Activated naive CD8-positive, alpha-beta T cell treated with anti-CD3 and anti-CD28 coated beads for 36 hours (primary cell): ENCODE measurements around the gene ZNF469. TPM values are rescaled to one million over a fixed set of nuclear protein-coding genes. Genes with fewer than 3 reads are reported as not detected.

Source experiments
- DNase-seq: peaks from one replicate; pipeline ENCODE4 v3.0.0; 2021
- H3K27ac Mint-ChIP-seq: one replicate; pipeline ENCODE4 v1.8.0; 2022; ENCODE audit warnings: mild to moderate bottlenecking, moderate library complexity, mixed read lengths
- H3K27me3 Mint-ChIP-seq: one replicate; pipeline ENCODE4 v1.8.0; 2022; ENCODE audit warnings: mild to moderate bottlenecking, mixed read lengths
- H3K36me3 Mint-ChIP-seq: one replicate; pipeline ENCODE4 v1.8.0; 2021; ENCODE audit warnings: mild to moderate bottlenecking, mixed read lengths
- H3K4me1 Mint-ChIP-seq: one replicate; pipeline ENCODE4 v1.8.0; 2021; ENCODE audit warnings: mixed read lengths
- H3K4me3 Mint-ChIP-seq: one replicate; pipeline ENCODE4 v1.8.0; 2022; ENCODE audit warnings: mild to moderate bottlenecking, moderate library complexity, mixed read lengths
- H3K9me3 Mint-ChIP-seq: one replicate; pipeline ENCODE4 v1.8.0; 2022; ENCODE audit warnings: mixed read lengths
- total RNA-seq, 2 experiments: library from RNA; stranded (reverse); gene quantifications; one replicate each; pipeline ENCODE4 v1.2.3, GENCODE V29; 2021

The ZNF469 gene
- total RNA-seq, 2 experiments from 2014 or later: 1.2 to 1.3 TPM

GRCh38 chr16:88398170-88398873, 15.6 kb downstream of the ZNF469 start:
- H3K9me3 Mint-ChIP-seq: peaks cover 3% of the 10 kb centered on the region
- no peak overlapping the region for H3K4me3 Mint-ChIP-seq
- no peaks in the 10 kb centered on the region for H3K4me1 Mint-ChIP-seq
- no peak overlapping the region for H3K27ac Mint-ChIP-seq
- no peak for DNase-seq
- no peaks in the 10 kb centered on the region for H3K36me3 Mint-ChIP-seq
- no peaks in the 10 kb centered on the region for H3K27me3 Mint-ChIP-seq

- Mint-ChIP-seq H3K4me1 (no peaks in the 10 kb centered on the region), H3K27ac (no peak overlapping the region), H3K27me3 (no peaks in the 10 kb centered on the region), H3K36me3 (no peaks in the 10 kb centered on the region), H3K9me3 (peaks cover 3% of the 10 kb centered on the region), H3K4me3 (no peak overlapping the region)
- no peak for DNase-seq
These were observed 16.1 kb downstream of the ZNF469 start for GRCh38 chr16:88398874-88399178.

- Mint-ChIP-seq H3K4me1 (no peaks in the 10 kb centered on the region), H3K36me3 (no peaks in the 10 kb centered on the region), H3K27ac (no peak overlapping the region), H3K9me3 (peaks cover 3% of the 10 kb centered on the region), H3K4me3 (no peak overlapping the region), H3K27me3 (no peaks in the 10 kb centered on the region)
- no peak for DNase-seq
These were observed 17.4 kb downstream of the ZNF469 start for GRCh38 chr16:88400186-88400585.

- Mint-ChIP-seq H3K4me1 (no peaks in the 10 kb centered on the region), H3K27ac (no peak overlapping the region), H3K27me3 (no peaks in the 10 kb centered on the region), H3K36me3 (no peaks in the 10 kb centered on the region), H3K9me3 (peaks cover 3% of the 10 kb centered on the region), H3K4me3 (no peak overlapping the region)
- no peak for DNase-seq
These were observed 19.0 kb downstream of the ZNF469 start for GRCh38 chr16:88401604-88402246.

- Mint-ChIP-seq H3K36me3 (no peaks in the 10 kb centered on the region), H3K9me3 (peaks cover 3% of the 10 kb centered on the region), H3K27ac (no peak overlapping the region), H3K27me3 (no peaks in the 10 kb centered on the region), H3K4me1 (peaks cover under 1% of the 10 kb centered on the region), H3K4me3 (no peak overlapping the region)
- no peak for DNase-seq
These were observed 19.9 kb downstream of the ZNF469 start for GRCh38 chr16:88402551-88403240.

GRCh38 chr16:88403794-88404581, 21.2 kb downstream of the ZNF469 start:
- Mint-ChIP-seq H3K4me3 (no peak overlapping the region), H3K36me3 (no peaks in the 10 kb centered on the region), H3K9me3 (no peaks in the 10 kb centered on the region), H3K27ac (no peak overlapping the region), H3K27me3 (no peaks in the 10 kb centered on the region), H3K4me1 (peaks cover 4% of the 10 kb centered on the region)
- no peak for DNase-seq

- peaks cover 4% of the 10 kb centered on the region for H3K4me1 Mint-ChIP-seq
- no peaks in the 10 kb centered on the region for H3K27me3 Mint-ChIP-seq
- no peak overlapping the region for H3K4me3 Mint-ChIP-seq
- no peaks in the 10 kb centered on the region for H3K36me3 Mint-ChIP-seq
- H3K27ac Mint-ChIP-seq: no peak overlapping the region
- no peak for DNase-seq
- H3K9me3 Mint-ChIP-seq: no peaks in the 10 kb centered on the region
These were observed 22.0 kb downstream of the ZNF469 start for GRCh38 chr16:88404769-88405168.

- peaks cover 4% of the 10 kb centered on the region for H3K4me1 Mint-ChIP-seq
- no peaks in the 10 kb centered on the region for H3K36me3 Mint-ChIP-seq
- no peak for DNase-seq
- H3K27ac Mint-ChIP-seq: no peak overlapping the region
- H3K4me3 Mint-ChIP-seq: no peak overlapping the region
- no peaks in the 10 kb centered on the region for H3K9me3 Mint-ChIP-seq
- no peaks in the 10 kb centered on the region for H3K27me3 Mint-ChIP-seq
These were observed 22.7 kb downstream of the ZNF469 start for GRCh38 chr16:88405216-88406060.

- Mint-ChIP-seq H3K9me3 (no peaks in the 10 kb centered on the region), H3K27ac (no peak overlapping the region), H3K27me3 (no peaks in the 10 kb centered on the region), H3K36me3 (no peaks in the 10 kb centered on the region), H3K4me3 (no peak overlapping the region), H3K4me1 (peaks cover 4% of the 10 kb centered on the region)
- no peak for DNase-seq
These were observed 23.6 kb downstream of the ZNF469 start for GRCh38 chr16:88406096-88407041.

- Mint-ChIP-seq H3K4me3 (no peak overlapping the region), H3K27ac (no peak overlapping the region), H3K27me3 (no peaks in the 10 kb centered on the region), H3K4me1 (peaks cover 4% of the 10 kb centered on the region), H3K36me3 (no peaks in the 10 kb centered on the region), H3K9me3 (no peaks in the 10 kb centered on the region)
- DNase-seq: no peak
These were observed 24.3 kb downstream of the ZNF469 start for GRCh38 chr16:88407042-88407420.

- no peak for DNase-seq
- Mint-ChIP-seq H3K9me3 (no peaks in the 10 kb centered on the region), H3K4me3 (no peak overlapping the region), H3K36me3 (no peaks in the 10 kb centered on the region), H3K27me3 (no peaks in the 10 kb centered on the region), H3K27ac (no peak overlapping the region), H3K4me1 (peaks cover 4% of the 10 kb centered on the region)
These were observed 25.0 kb downstream of the ZNF469 start for GRCh38 chr16:88407807-88408206.

- no peak overlapping the region for H3K4me3 Mint-ChIP-seq
- no peak overlapping the region for H3K27ac Mint-ChIP-seq
- no peaks in the 10 kb centered on the region for H3K27me3 Mint-ChIP-seq
- no peak for DNase-seq
- H3K4me1 Mint-ChIP-seq: peaks cover 4% of the 10 kb centered on the region
- no peaks in the 10 kb centered on the region for H3K9me3 Mint-ChIP-seq
- H3K36me3 Mint-ChIP-seq: no peaks in the 10 kb centered on the region
These were observed 25.9 kb downstream of the ZNF469 start for GRCh38 chr16:88408561-88409142.

GRCh38 chr16:88409296-88410065, 26.7 kb downstream of the ZNF469 start:
- Mint-ChIP-seq H3K36me3 (no peaks in the 10 kb centered on the region), H3K9me3 (no peaks in the 10 kb centered on the region), H3K27me3 (no peaks in the 10 kb centered on the region), H3K4me1 (peaks cover 4% of the 10 kb centered on the region), H3K27ac (no peak overlapping the region), H3K4me3 (no peak overlapping the region)
- DNase-seq: no peak
